ELF-1 (cell line): ENCODE measurements around the gene SPHK2.
"Not testable (repeated sequence)": the region's sequence is repeated elsewhere in the genome, so short reads cannot be mapped to it uniquely, and the experiment has no call there.

ENCODE experiments used
- DNase-seq: peaks from one replicate; pipeline ENCODE4 v3.0.0-alpha.2; 2016; ENCODE audit warnings: low read depth, low spot score

Gene SPHK2

GRCh38 chr19:48659768-48660167 is 40.5 kb downstream of the SPHK2 start:
- DNase-seq: no peak

GRCh38 chr19:48660852-48661710 is 41.8 kb downstream of the SPHK2 start:
- peak; percentile 75 for DNase-seq

GRCh38 chr19:48661711-48662090 is 42.4 kb downstream of the SPHK2 start:
- no peak for DNase-seq

- DNase-seq: no peak
These were observed 44.4 kb downstream of the SPHK2 start for GRCh38 chr19:48663667-48664066.

GRCh38 chr19:48664476-48664875 is 45.2 kb downstream of the SPHK2 start:
- no peak for DNase-seq

- no peak for DNase-seq
These were observed 46.5 kb downstream of the SPHK2 start for GRCh38 chr19:48665786-48666185.

- no peak for DNase-seq
These were observed 49.0 kb downstream of the SPHK2 start for GRCh38 chr19:48668332-48668731.

- DNase-seq: no peak
These were observed 49.5 kb downstream of the SPHK2 start for GRCh38 chr19:48668761-48669160.

GRCh38 chr19:48669903-48670668 is 50.8 kb downstream of the SPHK2 start:
- DNase-seq: no peak

- DNase-seq: no peak
These were observed 51.6 kb downstream of the SPHK2 start for GRCh38 chr19:48670699-48671445.

GRCh38 chr19:48671446-48671995 is 52.2 kb downstream of the SPHK2 start:
- no peak for DNase-seq

- DNase-seq: no peak
These were observed 53.7 kb downstream of the SPHK2 start, which contains the start of gene NTN5 for GRCh38 chr19:48672994-48673393. TSS of gene NTN5 (minus strand) at chr19:48673017. CDS start at chr19:48670986, 2,031 bp downstream.

GRCh38 chr19:48673436-48674100 is 54.3 kb downstream of the SPHK2 start:
- no peak for DNase-seq

GRCh38 chr19:48674216-48674809 is 55.0 kb downstream of the SPHK2 start:
- peak; percentile 69 for DNase-seq

- DNase-seq: peak; percentile 98
These were observed 55.9 kb downstream of the SPHK2 start for GRCh38 chr19:48674921-48675824.

GRCh38 chr19:48676487-48676886 is 57.2 kb downstream of the SPHK2 start:
- no peak for DNase-seq

- DNase-seq: no peak
These were observed 57.6 kb downstream of the SPHK2 start for GRCh38 chr19:48676887-48677286.

GRCh38 chr19:48678201-48678600 is 58.9 kb downstream of the SPHK2 start:
- no peak for DNase-seq

- not testable (repeated sequence) for DNase-seq
These were observed 60.7 kb downstream of the SPHK2 start for GRCh38 chr19:48680006-48680405.
